Transverse colon (tissue), 4 donors: Measurements from ENCODE around the gene MEGF11. TPM values are rescaled to one million over a fixed set of nuclear protein-coding genes. Genes with fewer than 3 reads are reported as not detected.

ENCODE experiments used
- DNase-seq: peaks from one replicate; pipeline ENCODE4 v3.0.0-alpha.2; 2019
- H3K27ac ChIP-seq, 4 donors: fragments of 200-600 bp; sonication (generic); 2 replicates each; pipeline ENCODE4 v1.5.1; 2016 to 2018; ENCODE audit warnings: inconsistent platforms in 4 of 4
- H3K27me3 ChIP-seq: fragments of 200-600 bp; sonication (generic); 2 replicates; pipeline ENCODE4 v1.5.1; 2017; ENCODE audit warnings: inconsistent platforms
- H3K36me3 ChIP-seq, 4 donors: fragments of 200-600 bp; sonication (generic); 2 replicates each; pipeline ENCODE4 v1.5.1; 2017 to 2019; ENCODE audit warnings: inconsistent platforms in 4 of 4
- H3K4me1 ChIP-seq, 4 donors: fragments of 200-600 bp; sonication (generic); 2 replicates each; pipeline ENCODE4 v1.5.1; 2017 to 2020; ENCODE audit warnings: inconsistent platforms in 4 of 4
- H3K4me3 ChIP-seq, 4 donors: fragments of 200-600 bp; sonication (generic); 1 replicate in 1 of 4; 2 replicates in 3 of 4; pipeline versions ENCODE4 v1.5.1 to v1.6.1; 2017 to 2019; ENCODE audit warnings: inconsistent platforms in 4 of 4
- H3K9me3 ChIP-seq, 2 donors: fragments of 200-600 bp; sonication (generic); 2 replicates each; pipeline ENCODE4 v1.5.1; 2017 to 2019; ENCODE audit warnings: inconsistent platforms in 2 of 2
- CTCF ChIP-seq, 5 experiments: fragments of 200-600 bp in 3 of 5; fragments of 450-650 bp in 2 of 5; sonication (generic) in 3 of 5; IDR thresholded peaks; 1 replicate in 2 of 5; 2 replicates in 3 of 5; pipeline ENCODE4 v1.5.1; 2016 to 2017; ENCODE audit warnings: antibody characterized with exemption in 5 of 5, inconsistent platforms in 3 of 5, mild to moderate bottlenecking in 2 of 5, moderate library complexity in 1 of 5
- EP300 ChIP-seq: sonication (generic); formaldehyde crosslinking; IDR thresholded peaks from one replicate; pipeline ENCODE4 v1.6.1; 2017; ENCODE audit warnings: antibody characterized with exemption, low read depth
- POLR2A ChIP-seq: fragments of 450-650 bp; IDR thresholded peaks from one replicate; pipeline ENCODE4 v1.6.1; 2016; ENCODE audit warnings: antibody characterized with exemption, mild to moderate bottlenecking, moderate library complexity
- POLR2AphosphoS5 ChIP-seq, 3 donors: sonication (generic); formaldehyde crosslinking; IDR thresholded peaks; one replicate each; pipeline ENCODE4 v1.6.1; 2016; ENCODE audit warnings: antibody characterized with exemption in 3 of 3
- WGBS, 2 donors: methylation state at CpG; one replicate each; pipeline ENCODE4 v1.1.5; 2018; ENCODE audit warnings: low coverage in 1 of 2; 5-methylcytosine and 5-hydroxymethylcytosine counted together
- in situ Hi-C, 4 donors: fragments of 200-750 bp; cut with MboI; loops; one replicate each; pipeline versions ENCODE4 v1.15.0 to v1.15.1; 2017; ENCODE audit warnings: low sequenced_read_pairs in 3 of 4, low pct_ligation_motif_present in 1 of 4, low pct_unique_long_range_greater_than_20kb in 1 of 4
- intact Hi-C: fragments of 100-400 bp; cut with DNase I; formaldehyde crosslinking; loops from one replicate; pipeline ENCODE4 v1.15.1; 2023; ENCODE audit warnings: low total_unique reads
- total RNA-seq, 4 donors: library from RNA; depleted of rRNA; stranded (reverse); fragments of >200 nt; gene quantifications; one replicate each; pipeline ENCODE4 v1.1.0, GENCODE V29; 2016

The MEGF11 gene
- total RNA-seq, 4 donors from 2014 or later = 0.16 TPM; not detected in 3

GRCh38 chr15:66040211-66040892, 213.2 kb downstream of the MEGF11 start:
- TF ChIP-seq POLR2A = no peak
- no peak for TF ChIP-seq POLR2AphosphoS5 (IDR thresholded peaks at IDR 0.05)
- no peak for TF ChIP-seq EP300
- TF ChIP-seq CTCF (IDR thresholded peaks at IDR 0.05) = no peak
- Histone ChIP-seq H3K36me3 (no peaks in the 10 kb centered on the region), H3K4me3 (no peak overlapping the region), H3K27me3 (peaks cover 15% of the 10 kb centered on the region), H3K9me3 (no peaks in the 10 kb centered on the region), H3K4me1 (peaks cover 0 to 11% (median 4%) of the 10 kb centered on the region in 4 donors), H3K27ac (no peak overlapping the region)
- in situ Hi-C loops (no loop called here), intact Hi-C loops (no loop called here)
- 76% methylated on average over 10 of the region's 10 CpGs; no CpG with 5 or more reads in 1 of the 2 donors for WGBS, 2 donors
- DNase-seq = no peak

GRCh38 chr15:66039117-66039871, 214.3 kb downstream of the MEGF11 start:
- TF ChIP-seq POLR2AphosphoS5 (IDR thresholded peaks at IDR 0.05) (no peak), POLR2A (no peak), EP300 (no peak), CTCF (IDR thresholded peaks at IDR 0.05) (no peak)
- Histone ChIP-seq H3K4me3 (no peak overlapping the region), H3K27me3 (peaks cover 15% of the 10 kb centered on the region), H3K9me3 (no peaks in the 10 kb centered on the region), H3K36me3 (no peaks in the 10 kb centered on the region), H3K27ac (no peak overlapping the region), H3K4me1 (peaks cover 0 to 11% (median 4%) of the 10 kb centered on the region in 4 donors)
- DNase-seq = no peak
- intact Hi-C loops (no loop called here), in situ Hi-C loops (no loop called here)
- WGBS, 2 donors = 62% methylated on average over 22 of the region's 29 CpGs; no CpG with 5 or more reads in 1 of the 2 donors

- in situ Hi-C loops (no loop called here), intact Hi-C loops (no loop called here)
- peaks cover 15% of the 10 kb centered on the region for H3K27me3 ChIP-seq
- no peak for DNase-seq
- no peaks in the 10 kb centered on the region for H3K36me3 ChIP-seq
- TF ChIP-seq CTCF (IDR thresholded peaks at IDR 0.05) (no peak), POLR2AphosphoS5 (IDR thresholded peaks at IDR 0.05) (no peak), POLR2A (no peak), EP300 (no peak)
- no peak overlapping the region for H3K27ac ChIP-seq
- 47 to 66% methylated on average over 5 to 8 of the region's 8 CpGs for WGBS, 2 donors
- H3K9me3 ChIP-seq = no peaks in the 10 kb centered on the region
- H3K4me3 ChIP-seq = no peak overlapping the region
- peaks cover 0 to 7% (median 1%) of the 10 kb centered on the region in 4 donors for H3K4me1 ChIP-seq
Measured at GRCh38 chr15:66038387-66039116, 215.0 kb downstream of the MEGF11 start.

- peaks cover 15% of the 10 kb centered on the region for H3K27me3 ChIP-seq
- H3K4me1 ChIP-seq = no peaks in the 10 kb centered on the region
- no peak overlapping the region for H3K27ac ChIP-seq
- intact Hi-C loops (no loop called here), in situ Hi-C loops (no loop called here)
- no peak for TF ChIP-seq CTCF (IDR thresholded peaks at IDR 0.05)
- no peaks in the 10 kb centered on the region for H3K36me3 ChIP-seq
- no peak overlapping the region for H3K4me3 ChIP-seq
- 58 to 67% methylated on average over 1 to 5 of the region's 5 CpGs for WGBS, 2 donors
- H3K9me3 ChIP-seq = no peaks in the 10 kb centered on the region
- no peak for DNase-seq
Measured at GRCh38 chr15:66036859-66037258, 216.7 kb downstream of the MEGF11 start.
